ENCODE results near the gene FCRL5. TPM values are rescaled to one million over a fixed set of nuclear protein-coding genes. Genes with fewer than 3 reads are reported as not detected.

Gene FCRL5
- total RNA-seq, 2 experiments from 2014 or later: 0.05 TPM; not detected in 1

- no peaks in the 10 kb centered on the region for H3K36me3 Mint-ChIP-seq (ENCODE audit: low read depth)
- CTCF ChIA-PET: interaction anchor here (1.0 kb wide), 1 partner anchor 17 kb away, joined by 3 read pairs; no protein-coding TSS in a partner anchor
- intact Hi-C loops (cut with micrococcal nuclease): no loop called here
- H3K4me3 Mint-ChIP-seq: no peak overlapping the region
- peaks cover 10% of the 10 kb centered on the region for H3K27me3 Mint-ChIP-seq
- peaks cover 13% of the 10 kb centered on the region for H3K9me3 Mint-ChIP-seq
- no peak for TF ChIP-seq CTCF (IDR thresholded peaks at IDR 0.05)
- DNase-seq (no peak), ATAC-seq (no peak)
- POLR2A ChIA-PET: no interaction called here
- no peak overlapping the region for H3K27ac Mint-ChIP-seq
- no peaks in the 10 kb centered on the region for H3K4me1 Mint-ChIP-seq (ENCODE audit: low read depth)
These were observed 74.3 kb downstream of the FCRL5 start for GRCh38 chr1:157478030-157478429.

- no peak for TF ChIP-seq CTCF (IDR thresholded peaks at IDR 0.05)
- peaks cover 10% of the 10 kb centered on the region for H3K27me3 Mint-ChIP-seq
- ChIA-PET POLR2A (no interaction called here), CTCF (interaction anchor here (1.0 kb wide), 1 partner anchor 18 kb away, joined by 3 read pairs; no protein-coding TSS in a partner anchor)
- peaks cover 13% of the 10 kb centered on the region for H3K9me3 Mint-ChIP-seq
- DNase-seq: no peak
- H3K4me3 Mint-ChIP-seq: no peak overlapping the region
- intact Hi-C loops (cut with micrococcal nuclease): no loop called here
- no peak for ATAC-seq
- no peaks in the 10 kb centered on the region for H3K4me1 Mint-ChIP-seq (ENCODE audit: low read depth)
- H3K36me3 Mint-ChIP-seq (ENCODE audit: low read depth): no peaks in the 10 kb centered on the region
- H3K27ac Mint-ChIP-seq: no peak overlapping the region
These were observed 74.9 kb downstream of the FCRL5 start for GRCh38 chr1:157477419-157477818.

- Mint-ChIP-seq H3K9me3 (peaks cover 8% of the 10 kb centered on the region), H3K27ac (no peak overlapping the region), H3K36me3 (ENCODE audit: low read depth) (no peaks in the 10 kb centered on the region), H3K4me1 (ENCODE audit: low read depth) (no peaks in the 10 kb centered on the region), H3K4me3 (no peak overlapping the region), H3K27me3 (peaks cover 4% of the 10 kb centered on the region)
- DNase-seq (no peak), ATAC-seq (no peak)
- ChIA-PET CTCF (no interaction called here), POLR2A (no interaction called here)
- TF ChIP-seq CTCF (IDR thresholded peaks at IDR 0.05): no peak
- intact Hi-C loops (cut with micrococcal nuclease): no loop called here
These were observed 79.4 kb downstream of the FCRL5 start for GRCh38 chr1:157472959-157473358.

- no peak for ATAC-seq
- Mint-ChIP-seq H3K36me3 (ENCODE audit: low read depth) (no peaks in the 10 kb centered on the region), H3K27ac (no peak overlapping the region), H3K4me3 (no peak overlapping the region), H3K27me3 (peaks cover 5% of the 10 kb centered on the region), H3K4me1 (ENCODE audit: low read depth) (no peaks in the 10 kb centered on the region), H3K9me3 (peaks cover 2% of the 10 kb centered on the region)
- intact Hi-C loops (cut with micrococcal nuclease): no loop called here
- TF ChIP-seq CTCF (IDR thresholded peaks at IDR 0.05): no peak
- POLR2A ChIA-PET: no interaction called here
- DNase-seq: no peak
- CTCF ChIA-PET: no interaction called here
These were observed 80.1 kb downstream of the FCRL5 start for GRCh38 chr1:157472056-157472701.

- ChIA-PET POLR2A (no interaction called here), CTCF (no interaction called here)
- no peaks in the 10 kb centered on the region for H3K36me3 Mint-ChIP-seq (ENCODE audit: low read depth)
- H3K9me3 Mint-ChIP-seq: no peaks in the 10 kb centered on the region
- intact Hi-C loops (cut with micrococcal nuclease): no loop called here
- no peak overlapping the region for H3K4me3 Mint-ChIP-seq
- no peak for DNase-seq
- no peaks in the 10 kb centered on the region for H3K4me1 Mint-ChIP-seq (ENCODE audit: low read depth)
- no peak for ATAC-seq
- peaks cover 5% of the 10 kb centered on the region for H3K27me3 Mint-ChIP-seq
- TF ChIP-seq CTCF (IDR thresholded peaks at IDR 0.05): no peak
- no peak overlapping the region for H3K27ac Mint-ChIP-seq
These were observed 80.8 kb downstream of the FCRL5 start for GRCh38 chr1:157471531-157471930.
